Endothelial cell of umbilical vein (primary cell): ENCODE data around the gene THUMPD2. TPM values are rescaled to one million over a fixed set of nuclear protein-coding genes. Genes with fewer than 3 reads are reported as not detected.

Source experiments
- BruUV-seq: library from RNA; stranded (reverse); fragments of 400-500 nt; replicated peaks from 2 replicates; lab custom pipeline; 2021; lab: Mats Ljungman, UMichigan
- CTCF ChIA-PET: fragments of 300-600, 350-600 bp; sonication (Branson Sonifier 250); formaldehyde crosslinking; loops from one replicate; lab custom pipeline; 2021; ENCODE audit warnings: antibody characterized with exemption, inconsistent platforms; lab: Charles Lee
- POLR2A ChIA-PET: fragments of 300-600, 350-600 bp; sonication (Branson Sonifier 250); formaldehyde crosslinking; loops from one replicate; lab custom pipeline; 2021; ENCODE audit warnings: antibody characterized with exemption, inconsistent platforms; lab: Charles Lee
- DNase-seq: peaks from one replicate; pipeline ENCODE4 v3.0.0-alpha.2; 2011; ENCODE audit warnings: low read depth, low spot score
- FAIRE-seq: peaks from 2 replicates; lab custom pipeline; 2011; peaks lifted over from hg19 to GRCh38; lab: Jason Lieb, UNC
- H2AFZ ChIP-seq: 2 replicates; pipeline ENCODE4 v1.6.0; 2012; ENCODE audit warnings: low read depth, low read length, control low read depth, inconsistent platforms
- H3K27ac ChIP-seq: 2 replicates; pipeline ENCODE4 v1.5.1; 2011; ENCODE audit warnings: low read depth, mild to moderate bottlenecking, control low read depth, low read length, moderate library complexity; ENCODE audit not compliant: insufficient read depth
- H3K27me3 ChIP-seq, 2 experiments: 2 replicates each; pipeline versions ENCODE4 v1.6.0 to v1.6.1; 2011; ENCODE audit warnings: low read length in 2 of 2, mixed read lengths in 1 of 2; ENCODE audit not compliant: control insufficient read depth in 2 of 2, insufficient read depth in 2 of 2
- H3K36me3 ChIP-seq, 2 experiments: 2 replicates in 1 of 2; 3 replicates in 1 of 2; pipeline ENCODE4 v1.5.1; 2011; ENCODE audit warnings: low read length in 2 of 2, mild to moderate bottlenecking in 1 of 2, moderate library complexity in 1 of 2; ENCODE audit not compliant: control insufficient read depth in 2 of 2, insufficient read depth in 2 of 2; ENCODE audit errors: extremely low read depth in 1 of 2
- H3K4me1 ChIP-seq: 3 replicates; pipeline ENCODE4 v1.5.1; 2011; ENCODE audit warnings: mild to moderate bottlenecking, low read length; ENCODE audit not compliant: control insufficient read depth, insufficient read depth; ENCODE audit errors: extremely low read depth
- H3K4me2 ChIP-seq: 2 replicates; pipeline ENCODE4 v1.6.1; 2011; ENCODE audit warnings: low read length, control low read depth, mixed read lengths; ENCODE audit not compliant: insufficient read depth
- H3K4me3 ChIP-seq, 3 experiments: fragments of 200-600 bp in 1 of 3; sonication (generic), shearing (Covaris generic) in 1 of 3; replicated peaks in 1 of 3; 2 replicates each; pipeline ENCODE4 v1.5.1; 2011 to 2016; ENCODE audit warnings: control low read depth in 3 of 3, low read length in 3 of 3, mild to moderate bottlenecking in 2 of 3, inconsistent platforms in 1 of 3, low read depth in 1 of 3, moderate library complexity in 1 of 3; ENCODE audit not compliant: insufficient read depth in 1 of 3
- H3K79me2 ChIP-seq: 2 replicates; pipeline ENCODE4 v1.6.0; 2012; ENCODE audit warnings: low read length, inconsistent platforms; ENCODE audit not compliant: control insufficient read depth, insufficient read depth
- H3K9ac ChIP-seq: replicated peaks from 2 replicates; pipeline ENCODE3; 2011; ENCODE audit warnings: low read length, control low read depth; ENCODE audit not compliant: insufficient read depth; ENCODE audit errors: extremely low read depth
- H3K9me1 ChIP-seq: replicated peaks from 3 replicates; pipeline ENCODE4 v1.6.0; 2011; ENCODE audit warnings: mild to moderate bottlenecking, low read length; ENCODE audit not compliant: control insufficient read depth, insufficient read depth; ENCODE audit errors: extremely low read depth
- H3K9me3 ChIP-seq: replicated peaks from 2 replicates; pipeline ENCODE4 v1.5.1; 2012; ENCODE audit warnings: low read length, inconsistent platforms; ENCODE audit not compliant: control insufficient read depth, insufficient read depth
- H4K20me1 ChIP-seq: replicated peaks from 2 replicates; pipeline ENCODE3; 2011; ENCODE audit warnings: mild to moderate bottlenecking, low read length; ENCODE audit not compliant: control insufficient read depth, insufficient read depth; ENCODE audit errors: extremely low read depth
- EZH2 ChIP-seq: IDR thresholded peaks from 2 replicates; pipeline ENCODE4 v1.6.1; 2012; ENCODE audit warnings: borderline replicate concordance, low read depth, mild to moderate bottlenecking, moderate library complexity, low read length, inconsistent platforms; ENCODE audit not compliant: severe bottlenecking
- FOS ChIP-seq: IDR thresholded peaks from 2 replicates; pipeline ENCODE4 v1.6.1; 2011; ENCODE audit warnings: mild to moderate bottlenecking, low read length, moderate library complexity, borderline replicate concordance; ENCODE audit not compliant: insufficient read depth
- GATA2 ChIP-seq: IDR thresholded peaks from 2 replicates; pipeline ENCODE4 v1.7.0; 2011; ENCODE audit warnings: low read depth, mild to moderate bottlenecking, moderate library complexity, mixed read lengths, low read length; ENCODE audit not compliant: insufficient read length, insufficient read depth
- dilution Hi-C: fragments of 300-500 bp; cut with MboI; formaldehyde crosslinking; loops from one replicate; pipeline ENCODE4 v1.15.0; 2019; ENCODE audit warnings: low sequenced_read_pairs; ENCODE audit not compliant: extremely low pct_ligation_motif_present
- intact Hi-C: fragments of 100-400 bp; cut with micrococcal nuclease; formaldehyde crosslinking; loops from one replicate; pipeline ENCODE4 v1.10.0; 2022
- polyA plus RNA-seq, 4 experiments: library from polyadenylated mRNA; depleted of rRNA in 3 of 4; stranded (reverse) in 3 of 4; unstranded in 1 of 4; fragments of >200 nt; gene quantifications; 2 replicates each; pipeline versions ENCODE4 v1.2.1 to v1.2.3, GENCODE V29; 2011 to 2012; ENCODE audit warnings: missing spikeins in 1 of 4
- total RNA-seq: library from RNA; stranded (reverse); gene quantifications from 2 replicates; pipeline ENCODE4 v1.2.3, GENCODE V29; 2021
- TF ChIP-seq, protein P1 (sequence below): IDR thresholded peaks from 2 replicates; pipeline ENCODE4 v1.6.1; 2011; ENCODE audit not compliant: insufficient read depth, insufficient read length

The THUMPD2 gene
- total and polyA plus RNA-seq, 2 donors (not counting 3 experiments of a cell fraction or from before 2014, with no cell fraction given) = 4.3 to 8.2 TPM

DNA sequence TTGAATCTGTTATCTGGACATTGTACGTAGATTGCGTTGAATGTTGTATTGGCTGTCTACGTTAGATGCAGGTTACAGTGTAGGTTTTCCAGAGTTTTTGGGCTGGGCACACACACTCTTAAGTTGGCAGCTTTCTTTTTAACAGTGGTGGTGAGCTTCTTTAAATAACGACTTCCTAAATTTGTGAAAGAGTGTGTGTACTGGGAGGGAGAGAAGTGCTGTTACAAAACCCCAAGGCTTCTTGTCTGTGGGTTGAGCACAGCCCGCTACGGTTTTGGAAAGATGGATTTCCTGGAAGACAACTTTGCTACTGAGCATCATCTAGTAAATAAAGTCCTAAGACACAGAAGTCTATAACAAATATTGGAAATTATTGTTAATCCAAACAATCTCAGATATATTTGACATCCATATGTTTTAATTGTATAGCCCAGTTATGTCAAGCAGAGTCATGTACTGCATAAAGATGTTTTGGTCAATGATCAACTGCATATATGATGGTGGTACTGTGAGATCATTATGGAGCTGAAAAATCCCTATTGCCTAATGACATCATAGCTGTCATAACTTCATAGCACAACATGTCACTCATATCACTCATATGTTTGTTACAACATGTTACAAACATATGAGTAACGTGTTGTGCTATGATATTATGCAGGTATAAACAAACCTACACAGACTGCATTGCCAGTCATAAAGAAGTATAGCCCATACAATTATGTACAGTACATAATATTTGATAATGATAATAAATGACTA lies 7.9 kb upstream of the THUMPD2 start:
- H3K9me1 ChIP-seq = no peaks in the 10 kb centered on the region
- FAIRE-seq (no peak), DNase-seq (no peak)
- no peaks in the 10 kb centered on the region for H3K79me2 ChIP-seq
- H4K20me1 ChIP-seq = no peaks in the 10 kb centered on the region
- no peak overlapping the region for H3K9ac ChIP-seq
- POLR2A ChIA-PET = no interaction called here
- H3K27ac ChIP-seq = no peak overlapping the region
- TF ChIP-seq, protein P1, sequence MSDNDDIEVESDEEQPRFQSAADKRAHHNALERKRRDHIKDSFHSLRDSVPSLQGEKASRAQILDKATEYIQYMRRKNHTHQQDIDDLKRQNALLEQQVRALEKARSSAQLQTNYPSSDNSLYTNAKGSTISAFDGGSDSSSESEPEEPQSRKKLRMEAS = no peak
- TF ChIP-seq FOS = no peak
- TF ChIP-seq GATA2 = no peak
- BruUV-seq = no TSS peak
- intact Hi-C loops (no loop called here), dilution Hi-C loops (no loop called here)
- no peak overlapping the region for H3K4me3 ChIP-seq
- H3K4me1 ChIP-seq = no peaks in the 10 kb centered on the region
- H3K9me3 ChIP-seq = no peaks in the 10 kb centered on the region
- H3K4me2 ChIP-seq = no peak overlapping the region
- CTCF ChIA-PET = no interaction called here
- H2AFZ ChIP-seq = no peak overlapping the region
- no peaks in the 10 kb centered on the region for H3K27me3 ChIP-seq
- no peaks in the 10 kb centered on the region for H3K36me3 ChIP-seq

DNA sequence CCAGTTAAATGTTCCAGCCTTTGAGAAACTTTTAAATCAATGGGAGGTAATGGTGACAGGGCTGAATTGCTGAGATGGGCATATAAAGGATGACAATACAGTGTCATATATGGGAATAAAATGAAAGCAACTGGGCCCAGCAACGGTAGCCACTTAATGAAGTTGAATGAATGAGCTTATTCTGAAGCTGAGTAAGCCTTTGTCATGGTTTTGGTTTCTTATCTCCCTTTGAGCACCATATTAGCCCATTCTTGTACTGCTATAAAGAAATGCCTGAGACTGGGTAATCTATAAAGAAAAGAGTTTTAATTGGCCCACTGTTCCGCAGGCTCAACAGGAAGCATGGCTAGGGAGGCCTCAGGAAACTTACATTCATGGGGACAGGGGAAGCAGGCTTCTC lies 3.5 kb upstream of the THUMPD2 start:
- intact Hi-C loops = no loop called here
- Histone ChIP-seq H3K4me1 (peaks cover 11% of the 10 kb centered on the region), H3K9me3 (no peaks in the 10 kb centered on the region), H4K20me1 (no peaks in the 10 kb centered on the region), H3K27ac (no peak overlapping the region), H3K79me2 (peaks cover 14% of the 10 kb centered on the region), H3K4me2 (no peak overlapping the region), H3K9ac (no peak overlapping the region), H2AFZ (no peak overlapping the region), H3K9me1 (no peaks in the 10 kb centered on the region), H3K36me3 (no peaks in the 10 kb centered on the region), H3K4me3 (no peak overlapping the region), H3K27me3 (no peaks in the 10 kb centered on the region)
- BruUV-seq = no TSS peak
- TF ChIP-seq EZH2 = no peak
- no peak for FAIRE-seq
- ChIA-PET POLR2A (no interaction called here), CTCF (no interaction called here)
- no peak for DNase-seq
- dilution Hi-C loops = no loop called here
